ENCODE results near the gene TTC38.

DNA sequence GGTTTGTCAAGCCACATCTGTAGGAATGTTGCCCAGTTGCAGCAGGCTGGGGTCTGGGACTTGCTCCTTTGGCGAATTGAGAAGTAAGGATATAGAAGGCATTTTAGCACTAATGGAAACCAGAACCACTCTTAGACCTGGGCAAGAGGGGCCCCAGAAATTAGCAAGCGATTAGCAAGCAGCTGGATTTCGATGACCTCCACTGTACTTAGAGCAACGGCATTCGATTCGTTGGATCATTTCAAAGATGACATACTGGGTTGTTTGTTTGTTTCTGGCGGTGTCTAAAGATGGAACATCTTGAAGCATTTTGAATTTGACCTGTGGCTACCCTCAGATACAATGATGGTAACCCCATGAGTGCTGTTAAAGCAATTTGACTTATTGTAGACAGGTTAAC is 16.5 kb upstream of the TTC38 start:
- TF ChIP-seq, protein P1, sequence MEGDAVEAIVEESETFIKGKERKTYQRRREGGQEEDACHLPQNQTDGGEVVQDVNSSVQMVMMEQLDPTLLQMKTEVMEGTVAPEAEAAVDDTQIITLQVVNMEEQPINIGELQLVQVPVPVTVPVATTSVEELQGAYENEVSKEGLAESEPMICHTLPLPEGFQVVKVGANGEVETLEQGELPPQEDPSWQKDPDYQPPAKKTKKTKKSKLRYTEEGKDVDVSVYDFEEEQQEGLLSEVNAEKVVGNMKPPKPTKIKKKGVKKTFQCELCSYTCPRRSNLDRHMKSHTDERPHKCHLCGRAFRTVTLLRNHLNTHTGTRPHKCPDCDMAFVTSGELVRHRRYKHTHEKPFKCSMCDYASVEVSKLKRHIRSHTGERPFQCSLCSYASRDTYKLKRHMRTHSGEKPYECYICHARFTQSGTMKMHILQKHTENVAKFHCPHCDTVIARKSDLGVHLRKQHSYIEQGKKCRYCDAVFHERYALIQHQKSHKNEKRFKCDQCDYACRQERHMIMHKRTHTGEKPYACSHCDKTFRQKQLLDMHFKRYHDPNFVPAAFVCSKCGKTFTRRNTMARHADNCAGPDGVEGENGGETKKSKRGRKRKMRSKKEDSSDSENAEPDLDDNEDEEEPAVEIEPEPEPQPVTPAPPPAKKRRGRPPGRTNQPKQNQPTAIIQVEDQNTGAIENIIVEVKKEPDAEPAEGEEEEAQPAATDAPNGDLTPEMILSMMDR (IDR thresholded peaks at IDR 0.05; ENCODE audit: insufficient read depth, low read length), result no peak
- no peak for TF ChIP-seq GABPA (IDR thresholded peaks at IDR 0.05; ENCODE audit: low read depth)
- TF ChIP-seq SPI1 (IDR thresholded peaks at IDR 0.05; ENCODE audit: borderline replicate concordance, low read depth), result no peak
- TF ChIP-seq POLR2AphosphoS5 (IDR thresholded peaks at IDR 0.05; ENCODE audit: low read depth), result no peak
- TF ChIP-seq, protein P2, sequence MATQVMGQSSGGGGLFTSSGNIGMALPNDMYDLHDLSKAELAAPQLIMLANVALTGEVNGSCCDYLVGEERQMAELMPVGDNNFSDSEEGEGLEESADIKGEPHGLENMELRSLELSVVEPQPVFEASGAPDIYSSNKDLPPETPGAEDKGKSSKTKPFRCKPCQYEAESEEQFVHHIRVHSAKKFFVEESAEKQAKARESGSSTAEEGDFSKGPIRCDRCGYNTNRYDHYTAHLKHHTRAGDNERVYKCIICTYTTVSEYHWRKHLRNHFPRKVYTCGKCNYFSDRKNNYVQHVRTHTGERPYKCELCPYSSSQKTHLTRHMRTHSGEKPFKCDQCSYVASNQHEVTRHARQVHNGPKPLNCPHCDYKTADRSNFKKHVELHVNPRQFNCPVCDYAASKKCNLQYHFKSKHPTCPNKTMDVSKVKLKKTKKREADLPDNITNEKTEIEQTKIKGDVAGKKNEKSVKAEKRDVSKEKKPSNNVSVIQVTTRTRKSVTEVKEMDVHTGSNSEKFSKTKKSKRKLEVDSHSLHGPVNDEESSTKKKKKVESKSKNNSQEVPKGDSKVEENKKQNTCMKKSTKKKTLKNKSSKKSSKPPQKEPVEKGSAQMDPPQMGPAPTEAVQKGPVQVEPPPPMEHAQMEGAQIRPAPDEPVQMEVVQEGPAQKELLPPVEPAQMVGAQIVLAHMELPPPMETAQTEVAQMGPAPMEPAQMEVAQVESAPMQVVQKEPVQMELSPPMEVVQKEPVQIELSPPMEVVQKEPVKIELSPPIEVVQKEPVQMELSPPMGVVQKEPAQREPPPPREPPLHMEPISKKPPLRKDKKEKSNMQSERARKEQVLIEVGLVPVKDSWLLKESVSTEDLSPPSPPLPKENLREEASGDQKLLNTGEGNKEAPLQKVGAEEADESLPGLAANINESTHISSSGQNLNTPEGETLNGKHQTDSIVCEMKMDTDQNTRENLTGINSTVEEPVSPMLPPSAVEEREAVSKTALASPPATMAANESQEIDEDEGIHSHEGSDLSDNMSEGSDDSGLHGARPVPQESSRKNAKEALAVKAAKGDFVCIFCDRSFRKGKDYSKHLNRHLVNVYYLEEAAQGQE (IDR thresholded peaks at IDR 0.05; ENCODE audit: insufficient replicate concordance, low read depth), result no peak

All from HL-60 (cell line).